Esophagus muscularis mucosa (tissue), 3 donors: ENCODE results near the gene ZNF91.

Source experiments
- POLR2AphosphoS5 ChIP-seq, 2 donors: sonication (generic); formaldehyde crosslinking; IDR thresholded peaks; one replicate each; pipeline ENCODE4 v1.6.1; 2017; ENCODE audit warnings: antibody characterized with exemption in 2 of 2
- TF ChIP-seq, protein P1 (sequence below), 3 experiments: fragments of 200-600 bp in 2 of 3; fragments of 450-650 bp in 1 of 3; sonication (generic) in 2 of 3; IDR thresholded peaks; one replicate each; pipeline ENCODE4 v1.5.1; 2017 to 2019; ENCODE audit warnings: antibody characterized with exemption in 3 of 3, mild to moderate bottlenecking in 2 of 3, moderate library complexity in 1 of 3

DNA sequence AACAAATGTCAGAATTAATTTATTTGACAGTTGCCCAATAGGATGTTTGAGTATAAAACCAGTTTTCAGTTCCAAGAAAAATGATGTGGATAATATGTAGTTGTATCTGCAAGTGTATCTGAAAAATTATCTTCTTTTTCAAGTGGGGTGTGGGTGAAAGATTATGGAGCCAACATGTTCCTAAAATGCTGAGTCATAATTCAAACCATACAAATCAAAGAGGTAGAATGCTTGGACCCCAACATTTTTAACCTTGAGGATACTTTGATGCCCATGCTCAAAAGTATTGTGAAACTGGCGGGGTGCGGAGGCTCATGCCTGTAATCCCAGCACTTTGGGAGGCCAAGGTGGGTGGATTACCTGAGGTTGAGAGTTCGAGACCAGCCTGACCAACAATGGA is 91.0 kb downstream of the ZNF91 start:
- TF ChIP-seq, protein P1, sequence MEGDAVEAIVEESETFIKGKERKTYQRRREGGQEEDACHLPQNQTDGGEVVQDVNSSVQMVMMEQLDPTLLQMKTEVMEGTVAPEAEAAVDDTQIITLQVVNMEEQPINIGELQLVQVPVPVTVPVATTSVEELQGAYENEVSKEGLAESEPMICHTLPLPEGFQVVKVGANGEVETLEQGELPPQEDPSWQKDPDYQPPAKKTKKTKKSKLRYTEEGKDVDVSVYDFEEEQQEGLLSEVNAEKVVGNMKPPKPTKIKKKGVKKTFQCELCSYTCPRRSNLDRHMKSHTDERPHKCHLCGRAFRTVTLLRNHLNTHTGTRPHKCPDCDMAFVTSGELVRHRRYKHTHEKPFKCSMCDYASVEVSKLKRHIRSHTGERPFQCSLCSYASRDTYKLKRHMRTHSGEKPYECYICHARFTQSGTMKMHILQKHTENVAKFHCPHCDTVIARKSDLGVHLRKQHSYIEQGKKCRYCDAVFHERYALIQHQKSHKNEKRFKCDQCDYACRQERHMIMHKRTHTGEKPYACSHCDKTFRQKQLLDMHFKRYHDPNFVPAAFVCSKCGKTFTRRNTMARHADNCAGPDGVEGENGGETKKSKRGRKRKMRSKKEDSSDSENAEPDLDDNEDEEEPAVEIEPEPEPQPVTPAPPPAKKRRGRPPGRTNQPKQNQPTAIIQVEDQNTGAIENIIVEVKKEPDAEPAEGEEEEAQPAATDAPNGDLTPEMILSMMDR (IDR thresholded peaks at IDR 0.05), result no peak
- no peak for TF ChIP-seq POLR2AphosphoS5 (IDR thresholded peaks at IDR 0.05)
